ENCODE data around the gene PGM5.

Gene PGM5

GRCh38 chr9:68454579-68455334 lies 98.3 kb downstream of the PGM5 start:
- H3K9me3 ChIP-seq (ENCODE audit: control insufficient read depth, low read depth, low read length), result no peaks in the 10 kb centered on the region
- no peaks in the 10 kb centered on the region for H3K27me3 ChIP-seq (ENCODE audit: control insufficient read depth, insufficient read depth, low read length)
- no peaks in the 10 kb centered on the region for H3K36me3 ChIP-seq (ENCODE audit: control insufficient read depth, low read depth, low read length)
- H3K9ac ChIP-seq (ENCODE audit: low read length), result no peak overlapping the region
- H3K27ac ChIP-seq (ENCODE audit: low read length), result no peak overlapping the region
- H3K4me1 ChIP-seq (ENCODE audit: control insufficient read depth, low read depth, low read length), result no peaks in the 10 kb centered on the region
- H3K4me3 ChIP-seq (ENCODE audit: low read length), result no peak overlapping the region

GRCh38 chr9:68455451-68455850 lies 99.0 kb downstream of the PGM5 start:
- H3K9ac ChIP-seq (ENCODE audit: low read length), result no peak overlapping the region
- H3K4me3 ChIP-seq (ENCODE audit: low read length), result no peak overlapping the region
- no peaks in the 10 kb centered on the region for H3K36me3 ChIP-seq (ENCODE audit: control insufficient read depth, low read depth, low read length)
- no peaks in the 10 kb centered on the region for H3K27me3 ChIP-seq (ENCODE audit: control insufficient read depth, insufficient read depth, low read length)
- no peaks in the 10 kb centered on the region for H3K9me3 ChIP-seq (ENCODE audit: control insufficient read depth, low read depth, low read length)
- H3K4me1 ChIP-seq (ENCODE audit: control insufficient read depth, low read depth, low read length), result no peaks in the 10 kb centered on the region
- H3K27ac ChIP-seq (ENCODE audit: low read length), result no peak overlapping the region

GRCh38 chr9:68457803-68458202 lies 101.4 kb downstream of the PGM5 start:
- Histone ChIP-seq H3K9me3 (ENCODE audit: control insufficient read depth, low read depth, low read length) (no peaks in the 10 kb centered on the region), H3K4me1 (ENCODE audit: control insufficient read depth, low read depth, low read length) (peaks cover 11% of the 10 kb centered on the region), H3K36me3 (ENCODE audit: control insufficient read depth, low read depth, low read length) (no peaks in the 10 kb centered on the region), H3K9ac (ENCODE audit: low read length) (no peak overlapping the region), H3K27me3 (ENCODE audit: control insufficient read depth, insufficient read depth, low read length) (peaks cover under 1% of the 10 kb centered on the region), H3K4me3 (ENCODE audit: low read length) (no peak overlapping the region), H3K27ac (ENCODE audit: low read length) (no peak overlapping the region)

- Histone ChIP-seq H3K27me3 (ENCODE audit: control insufficient read depth, insufficient read depth, low read length) (peaks cover 8% of the 10 kb centered on the region), H3K36me3 (ENCODE audit: control insufficient read depth, low read depth, low read length) (no peaks in the 10 kb centered on the region), H3K4me1 (ENCODE audit: control insufficient read depth, low read depth, low read length) (peaks cover 11% of the 10 kb centered on the region), H3K9me3 (ENCODE audit: control insufficient read depth, low read depth, low read length) (no peaks in the 10 kb centered on the region), H3K4me3 (ENCODE audit: low read length) (no peak overlapping the region), H3K9ac (ENCODE audit: low read length) (no peak overlapping the region), H3K27ac (ENCODE audit: low read length) (no peak overlapping the region)
Measured at GRCh38 chr9:68458918-68459317, 102.5 kb downstream of the PGM5 start.

- no peaks in the 10 kb centered on the region for H3K9me3 ChIP-seq (ENCODE audit: control insufficient read depth, low read depth, low read length)
- H3K27me3 ChIP-seq (ENCODE audit: control insufficient read depth, insufficient read depth, low read length), result peaks cover 8% of the 10 kb centered on the region
- H3K27ac ChIP-seq (ENCODE audit: low read length), result no peak overlapping the region
- peaks cover 11% of the 10 kb centered on the region for H3K4me1 ChIP-seq (ENCODE audit: control insufficient read depth, low read depth, low read length)
- H3K9ac ChIP-seq (ENCODE audit: low read length), result no peak overlapping the region
- H3K36me3 ChIP-seq (ENCODE audit: control insufficient read depth, low read depth, low read length), result no peaks in the 10 kb centered on the region
- no peak overlapping the region for H3K4me3 ChIP-seq (ENCODE audit: low read length)
Measured at GRCh38 chr9:68462105-68462775, 105.8 kb downstream of the PGM5 start.

- H3K9ac ChIP-seq (ENCODE audit: low read length), result no peak overlapping the region
- H3K4me3 ChIP-seq (ENCODE audit: low read length), result no peak overlapping the region
Measured at GRCh38 chr9:68470067-68470466, 113.7 kb downstream of the PGM5 start.

GRCh38 chr9:68470634-68471033 lies 114.2 kb downstream of the PGM5 start:
- H3K27ac ChIP-seq (ENCODE audit: low read length), result no peak overlapping the region
- H3K27me3 ChIP-seq (ENCODE audit: control insufficient read depth, insufficient read depth, low read length), result peaks cover 3% of the 10 kb centered on the region
- no peaks in the 10 kb centered on the region for H3K4me1 ChIP-seq (ENCODE audit: control insufficient read depth, low read depth, low read length)
- H3K9me3 ChIP-seq (ENCODE audit: control insufficient read depth, low read depth, low read length), result no peaks in the 10 kb centered on the region
- no peaks in the 10 kb centered on the region for H3K36me3 ChIP-seq (ENCODE audit: control insufficient read depth, low read depth, low read length)
- no peak overlapping the region for H3K4me3 ChIP-seq (ENCODE audit: low read length)
- no peak overlapping the region for H3K9ac ChIP-seq (ENCODE audit: low read length)

More at GRCh38 chr9:68470067-68470466, 113.7 kb downstream of the PGM5 start:
- H3K36me3 ChIP-seq (ENCODE audit: control insufficient read depth, low read depth, low read length), result no peaks in the 10 kb centered on the region
- peaks cover 3% of the 10 kb centered on the region for H3K27me3 ChIP-seq (ENCODE audit: control insufficient read depth, insufficient read depth, low read length)
- H3K9me3 ChIP-seq (ENCODE audit: control insufficient read depth, low read depth, low read length), result no peaks in the 10 kb centered on the region
- no peak overlapping the region for H3K27ac ChIP-seq (ENCODE audit: low read length)
- no peaks in the 10 kb centered on the region for H3K4me1 ChIP-seq (ENCODE audit: control insufficient read depth, low read depth, low read length)

GRCh38 chr9:68472119-68472518 lies 115.7 kb downstream of the PGM5 start:
- no peaks in the 10 kb centered on the region for H3K9me3 ChIP-seq (ENCODE audit: control insufficient read depth, low read depth, low read length)
- H3K4me1 ChIP-seq (ENCODE audit: control insufficient read depth, low read depth, low read length), result no peaks in the 10 kb centered on the region
- H3K27ac ChIP-seq (ENCODE audit: low read length), result no peak overlapping the region
- H3K36me3 ChIP-seq (ENCODE audit: control insufficient read depth, low read depth, low read length), result no peaks in the 10 kb centered on the region
- H3K27me3 ChIP-seq (ENCODE audit: control insufficient read depth, insufficient read depth, low read length), result peaks cover 3% of the 10 kb centered on the region
- H3K9ac ChIP-seq (ENCODE audit: low read length), result no peak overlapping the region
- H3K4me3 ChIP-seq (ENCODE audit: low read length), result no peak overlapping the region

GRCh38 chr9:68473790-68474189 lies 117.4 kb downstream of the PGM5 start:
- no peak overlapping the region for H3K4me3 ChIP-seq (ENCODE audit: low read length)
- H3K9me3 ChIP-seq (ENCODE audit: control insufficient read depth, low read depth, low read length), result no peaks in the 10 kb centered on the region
- H3K27ac ChIP-seq (ENCODE audit: low read length), result no peak overlapping the region
- H3K36me3 ChIP-seq (ENCODE audit: control insufficient read depth, low read depth, low read length), result no peaks in the 10 kb centered on the region
- H3K9ac ChIP-seq (ENCODE audit: low read length), result no peak overlapping the region
- H3K27me3 ChIP-seq (ENCODE audit: control insufficient read depth, insufficient read depth, low read length), result peaks cover 3% of the 10 kb centered on the region
- no peaks in the 10 kb centered on the region for H3K4me1 ChIP-seq (ENCODE audit: control insufficient read depth, low read depth, low read length)

GRCh38 chr9:68476422-68476821 lies 120.0 kb downstream of the PGM5 start:
- no peaks in the 10 kb centered on the region for H3K4me1 ChIP-seq (ENCODE audit: control insufficient read depth, low read depth, low read length)
- no peaks in the 10 kb centered on the region for H3K36me3 ChIP-seq (ENCODE audit: control insufficient read depth, low read depth, low read length)
- H3K27ac ChIP-seq (ENCODE audit: low read length), result no peak overlapping the region
- H3K27me3 ChIP-seq (ENCODE audit: control insufficient read depth, insufficient read depth, low read length), result peaks cover 3% of the 10 kb centered on the region
- H3K9ac ChIP-seq (ENCODE audit: low read length), result no peak overlapping the region
- no peaks in the 10 kb centered on the region for H3K9me3 ChIP-seq (ENCODE audit: control insufficient read depth, low read depth, low read length)
- H3K4me3 ChIP-seq (ENCODE audit: low read length), result no peak overlapping the region

GRCh38 chr9:68476847-68477246 lies 120.4 kb downstream of the PGM5 start:
- Histone ChIP-seq H3K27ac (ENCODE audit: low read length) (no peak overlapping the region), H3K27me3 (ENCODE audit: control insufficient read depth, insufficient read depth, low read length) (peaks cover 5% of the 10 kb centered on the region), H3K36me3 (ENCODE audit: control insufficient read depth, low read depth, low read length) (no peaks in the 10 kb centered on the region), H3K4me1 (ENCODE audit: control insufficient read depth, low read depth, low read length) (no peaks in the 10 kb centered on the region), H3K9me3 (ENCODE audit: control insufficient read depth, low read depth, low read length) (no peaks in the 10 kb centered on the region), H3K9ac (ENCODE audit: low read length) (no peak overlapping the region), H3K4me3 (ENCODE audit: low read length) (no peak overlapping the region)

GRCh38 chr9:68480807-68481206 lies 124.4 kb downstream of the PGM5 start:
- Histone ChIP-seq H3K36me3 (ENCODE audit: control insufficient read depth, low read depth, low read length) (no peaks in the 10 kb centered on the region), H3K4me3 (ENCODE audit: low read length) (no peak overlapping the region), H3K9ac (ENCODE audit: low read length) (no peak overlapping the region), H3K27me3 (ENCODE audit: control insufficient read depth, insufficient read depth, low read length) (peaks cover 16% of the 10 kb centered on the region), H3K4me1 (ENCODE audit: control insufficient read depth, low read depth, low read length) (no peaks in the 10 kb centered on the region), H3K9me3 (ENCODE audit: control insufficient read depth, low read depth, low read length) (no peaks in the 10 kb centered on the region), H3K27ac (ENCODE audit: low read length) (no peak overlapping the region)

Data from iPS-18a (cell line).